HepG2 (cell line): ENCODE measurements around the gene PRSS12. TPM values are rescaled to one million over a fixed set of nuclear protein-coding genes. Genes with fewer than 3 reads are reported as not detected.

Experiments
- ATAC-seq: fragments of 200-7000 bp; cut with Tn5 transposase; 3 replicates; pipeline ENCODE4 v1.9.1; 2020; ENCODE audit warnings: mild to moderate bottlenecking, moderate library complexity
- BruUV-seq: library from RNA; stranded (reverse); fragments of 400-500 nt; replicated peaks from 2 replicates; lab custom pipeline; 2021; lab: Mats Ljungman, UMichigan
- CTCF ChIA-PET: fragments of 300-600 bp; formaldehyde crosslinking; extraction: SDS; loops from one replicate; lab custom pipeline; 2021; ENCODE audit warnings: low total read pairs, inconsistent platforms, low intra/inter-chr PET ratio; lab: Yijun Ruan, JAX
- POLR2A ChIA-PET: fragments of 350-600 bp; sonication (Branson Sonifier 250); formaldehyde crosslinking; loops from one replicate; lab custom pipeline; 2020; ENCODE audit warnings: antibody characterized with exemption, inconsistent platforms; lab: Yijun Ruan, JAX
- DNase-seq: peaks from one replicate; pipeline ENCODE4 v3.0.0-alpha.2; 2015; ENCODE audit warnings: low spot score
- FAIRE-seq: peaks from 3 replicates; lab custom pipeline; 2011; peaks lifted over from hg19 to GRCh38; lab: Jason Lieb, UNC
- H2AFZ ChIP-seq: one replicate; pipeline ENCODE4 v1.6.1; 2011; ENCODE audit warnings: low read length, inconsistent platforms
- H3K27ac ChIP-seq: fragments of 300-600 bp; 3 replicates; pipeline ENCODE4 v1.8.0; 2011; ENCODE audit warnings: mixed run types, mild to moderate bottlenecking, mixed read lengths, low read length, inconsistent platforms; ENCODE audit not compliant: insufficient read depth; ENCODE audit errors: extremely low read length
- H3K27me3 ChIP-seq, 2 experiments: fragments of 200-600 bp in 1 of 2; 2 replicates in 1 of 2; 3 replicates in 1 of 2; pipeline versions ENCODE4 v1.6.0 to v1.8.0; 2011; ENCODE audit warnings: low read length in 2 of 2, mild to moderate bottlenecking in 2 of 2, moderate library complexity in 2 of 2, inconsistent platforms in 1 of 2; ENCODE audit not compliant: insufficient read depth in 2 of 2, control insufficient read depth in 1 of 2
- H3K36me3 ChIP-seq, 2 experiments: fragments of 200-600 bp in 1 of 2; replicated peaks in 1 of 2; 2 replicates in 1 of 2; 3 replicates in 1 of 2; pipeline versions ENCODE4 v1.5.1 to v1.8.0; 2011; ENCODE audit warnings: low read length in 2 of 2, inconsistent platforms in 1 of 2; ENCODE audit not compliant: insufficient read depth in 2 of 2, control insufficient read depth in 1 of 2
- H3K4me1 ChIP-seq: 2 replicates; pipeline ENCODE4 v1.5.1; 2012; ENCODE audit warnings: low read length, inconsistent platforms; ENCODE audit not compliant: insufficient read depth
- H3K4me2 ChIP-seq: 2 replicates; pipeline ENCODE4 v1.6.0; 2011; ENCODE audit warnings: low read depth, low read length, inconsistent platforms
- H3K4me3 ChIP-seq, 3 experiments: fragments of 200-600 bp in 1 of 3; sonication (generic), shearing (Covaris generic) in 1 of 3; replicated peaks in 1 of 3; 2 replicates each; pipeline ENCODE4 v1.5.1; 2011 to 2016; ENCODE audit warnings: low read length in 3 of 3, inconsistent platforms in 2 of 3, low read depth in 2 of 3, mild to moderate bottlenecking in 2 of 3, control low read depth in 1 of 3, mixed read lengths in 1 of 3; ENCODE audit not compliant: insufficient read depth in 1 of 3
- H3K79me2 ChIP-seq: one replicate; pipeline ENCODE4 v1.6.1; 2011; ENCODE audit warnings: low read length, inconsistent platforms; ENCODE audit not compliant: insufficient read depth
- H3K9ac ChIP-seq: 2 replicates; pipeline ENCODE4 v1.6.0; 2011; ENCODE audit warnings: mild to moderate bottlenecking, low read depth, low read length, inconsistent platforms; ENCODE audit not compliant: insufficient read depth
- H3K9me3 ChIP-seq: 2 replicates; pipeline ENCODE4 v1.5.1; 2012; ENCODE audit warnings: mild to moderate bottlenecking, low read length
- H4K20me1 ChIP-seq: 2 replicates; pipeline ENCODE4 v1.6.0; 2011; ENCODE audit warnings: inconsistent platforms, mild to moderate bottlenecking, low read length, moderate library complexity; ENCODE audit not compliant: insufficient read depth
- ATF7-NPFF ChIP-seq: sonication (generic); formaldehyde crosslinking; IDR thresholded peaks from 2 replicates; pipeline ENCODE4 v1.8.1; 2023; ENCODE audit warnings: mild to moderate bottlenecking, low read depth, missing genetic modification reagents, moderate library complexity
- CBX2 ChIP-seq, 2 experiments: fragments of 200-600 bp in 1 of 2; sonication (generic); formaldehyde crosslinking in 1 of 2; IDR thresholded peaks; 2 replicates each; pipeline versions ENCODE4 v1.7.0 to v1.8.1; 2018 to 2022; ENCODE audit warnings: low read depth in 2 of 2, low read length in 1 of 2, mild to moderate bottlenecking in 1 of 2, missing genetic modification reagents in 1 of 2
- EZH2 ChIP-seq: conservative IDR thresholded peaks from 2 replicates; pipeline ENCODE4 v1.6.1; 2012; ENCODE audit warnings: mild to moderate bottlenecking, low read depth, low read length, moderate library complexity
- ZNF777 ChIP-seq: sonication (generic); formaldehyde crosslinking; IDR thresholded peaks from 2 replicates; pipeline ENCODE4 v1.4.0; 2020; ENCODE audit warnings: missing genetic modification reagents
- WGBS: methylation state at CpG from one replicate; pipeline ENCODE4 v1.1.6; 2017; ENCODE audit warnings: low lambda C conversion rate; 5-methylcytosine and 5-hydroxymethylcytosine counted together
- in situ Hi-C: cut with HindIII; loops from 2 replicates; pipeline ENCODE4 v1.10.0; 2017; ENCODE audit warnings: low pct_unique_long_range_greater_than_20kb; ENCODE audit not compliant: extremely low pct_ligation_motif_present
- intact Hi-C: fragments of 100-400 bp; cut with micrococcal nuclease; formaldehyde crosslinking; loops from one replicate; pipeline ENCODE4 v1.10.0; 2022; ENCODE audit not compliant: unreplicated experiment
- polyA plus RNA-seq, 8 experiments: library from polyadenylated mRNA; depleted of rRNA in 3 of 8; stranded (reverse) in 7 of 8; unstranded in 1 of 8; fragments of >200 nt; fragmentation: Illumina TruSeq in 4 of 8; extraction: Trizol in 4 of 8; gene quantifications; 2 replicates each; pipeline versions ENCODE4 v1.2.1 to v1.2.3, GENCODE V29; 2011 to 2016; ENCODE audit warnings: low read depth in 4 of 8, missing spikeins in 1 of 8, mixed read lengths in 1 of 8; ENCODE audit not compliant: insufficient read depth in 1 of 8
- total RNA-seq, 5 experiments: library from RNA; depleted of rRNA; stranded (reverse); fragments of >200 nt; fragmentation: Illumina TruSeq; extraction: Trizol; gene quantifications; 2 replicates each; pipeline ENCODE4 v1.2.3, GENCODE V29; 2016; ENCODE audit warnings: low read depth in 1 of 5
- TF ChIP-seq, protein P1 (sequence below): sonication (generic); formaldehyde crosslinking; IDR thresholded peaks from 2 replicates; pipeline ENCODE4 v1.4.0; 2020; ENCODE audit warnings: missing genetic modification reagents, borderline replicate concordance

Gene PRSS12
- total and polyA plus RNA-seq, 2 of the 13 experiments (the other 11 are each of a cell fraction or from before 2014, with no cell fraction given) = 0.02 TPM; not detected in 1

DNA sequence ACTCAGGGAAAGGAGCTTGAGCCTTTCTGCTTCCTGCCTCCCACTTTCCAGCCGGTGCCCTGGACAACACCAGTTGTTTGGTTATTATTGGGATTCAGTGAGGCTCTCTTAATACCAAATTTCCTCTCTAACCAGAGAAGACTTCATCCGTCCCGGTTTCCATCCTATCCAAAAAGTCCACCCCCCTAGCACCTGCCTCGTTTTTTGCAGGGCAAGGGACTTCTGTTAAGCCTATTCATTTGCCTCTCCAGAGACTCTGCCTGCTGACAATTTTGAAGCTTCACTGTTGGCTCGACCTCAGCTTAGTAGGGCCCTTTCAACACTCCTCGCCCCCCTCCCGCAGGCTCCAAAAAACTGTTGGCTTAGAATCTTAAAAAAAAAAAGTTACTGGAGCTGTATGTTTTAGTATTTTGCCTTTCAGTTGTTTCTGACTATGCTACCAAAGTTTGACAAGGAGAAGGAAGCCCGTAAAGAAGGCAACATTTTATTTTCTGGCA, 779 bp upstream of the PRSS12 start:
- ATAC-seq = no peak
- CTCF ChIA-PET = no interaction called here
- no TSS peak for BruUV-seq

DNA sequence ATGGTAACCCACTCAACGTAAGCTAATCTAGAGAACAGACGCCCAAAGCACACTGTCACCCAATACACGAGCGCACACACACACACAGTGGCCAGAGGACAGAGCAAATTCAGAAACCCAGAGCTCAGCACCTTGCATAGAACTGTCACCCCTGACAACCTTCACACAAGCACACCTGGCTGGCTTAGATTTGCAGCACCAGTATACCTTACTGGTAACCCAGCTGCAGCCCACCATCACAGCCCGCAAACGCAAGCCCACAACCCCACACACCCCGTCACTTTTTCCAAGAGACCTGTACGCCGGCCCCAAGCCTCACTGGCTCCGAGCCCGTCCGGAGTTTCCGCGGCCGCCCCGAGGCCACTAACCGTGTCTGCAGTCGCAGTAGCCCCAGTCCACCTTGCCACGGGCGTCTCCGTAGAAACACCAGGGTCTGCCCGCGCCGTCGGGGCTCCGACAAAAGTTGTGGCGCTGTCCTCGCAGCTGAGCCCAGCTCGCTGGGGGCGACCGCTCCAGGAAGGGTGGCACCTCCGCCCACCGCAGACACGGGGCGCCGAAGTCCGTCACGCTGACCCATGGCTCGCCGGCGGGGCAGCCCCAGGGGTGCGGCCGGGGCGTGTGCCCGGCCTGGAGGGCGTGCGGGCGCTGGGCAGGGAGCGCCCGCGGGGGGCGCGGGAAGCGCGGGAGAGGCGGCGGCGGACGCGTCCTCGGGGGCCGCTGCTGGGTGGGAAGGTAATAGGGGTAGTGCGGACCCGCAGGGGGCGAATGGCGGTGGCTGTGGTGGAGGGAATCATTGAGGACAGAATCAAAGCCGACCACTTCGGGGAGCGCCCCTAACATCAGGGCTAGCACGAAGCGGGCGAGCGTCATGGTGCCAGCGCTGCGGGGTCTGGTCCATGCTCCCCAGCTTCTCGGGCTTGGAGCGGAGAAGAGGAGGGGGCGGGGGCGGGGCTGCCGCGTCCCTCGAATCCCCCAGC, 664 bp downstream of the PRSS12 start:
- Histone ChIP-seq H4K20me1 (no peaks in the 10 kb centered on the region), H3K27me3 (peaks cover 3 to 37% of the 10 kb centered on the region in 2 experiments; a peak in 3 of 5 replicates), H3K36me3 (no peaks in the 10 kb centered on the region), H2AFZ (no peak overlapping the region), H3K4me2 (peak overlapping the region; percentile 45; the same call in 1 of the 2 replicates), H3K9ac (no peak overlapping the region), H3K4me3 (peak overlapping the region in 2 of 3 experiments; percentile 39 to 69; a peak in 3 of 6 replicates), H3K79me2 (no peaks in the 10 kb centered on the region), H3K9me3 (no peaks in the 10 kb centered on the region), H3K4me1 (peaks cover 7% of the 10 kb centered on the region; the same call in 1 of the 2 replicates), H3K27ac (no peak overlapping the region)
- in situ Hi-C loops (no loop called here), intact Hi-C loops (no loop called here)
- DNase-seq (peak; percentile 4), FAIRE-seq (no peak), ATAC-seq (peak; percentile 37)
- ChIA-PET CTCF (interaction anchor here (0.7 kb wide), 1 partner anchor 72 kb away, joined by 3 read pairs; no protein-coding TSS in a partner anchor), POLR2A (no interaction called here)
- WGBS = 41% methylated on average over 44 of the region's 82 CpGs
- BruUV-seq = no TSS peak
- TF ChIP-seq, protein P1, sequence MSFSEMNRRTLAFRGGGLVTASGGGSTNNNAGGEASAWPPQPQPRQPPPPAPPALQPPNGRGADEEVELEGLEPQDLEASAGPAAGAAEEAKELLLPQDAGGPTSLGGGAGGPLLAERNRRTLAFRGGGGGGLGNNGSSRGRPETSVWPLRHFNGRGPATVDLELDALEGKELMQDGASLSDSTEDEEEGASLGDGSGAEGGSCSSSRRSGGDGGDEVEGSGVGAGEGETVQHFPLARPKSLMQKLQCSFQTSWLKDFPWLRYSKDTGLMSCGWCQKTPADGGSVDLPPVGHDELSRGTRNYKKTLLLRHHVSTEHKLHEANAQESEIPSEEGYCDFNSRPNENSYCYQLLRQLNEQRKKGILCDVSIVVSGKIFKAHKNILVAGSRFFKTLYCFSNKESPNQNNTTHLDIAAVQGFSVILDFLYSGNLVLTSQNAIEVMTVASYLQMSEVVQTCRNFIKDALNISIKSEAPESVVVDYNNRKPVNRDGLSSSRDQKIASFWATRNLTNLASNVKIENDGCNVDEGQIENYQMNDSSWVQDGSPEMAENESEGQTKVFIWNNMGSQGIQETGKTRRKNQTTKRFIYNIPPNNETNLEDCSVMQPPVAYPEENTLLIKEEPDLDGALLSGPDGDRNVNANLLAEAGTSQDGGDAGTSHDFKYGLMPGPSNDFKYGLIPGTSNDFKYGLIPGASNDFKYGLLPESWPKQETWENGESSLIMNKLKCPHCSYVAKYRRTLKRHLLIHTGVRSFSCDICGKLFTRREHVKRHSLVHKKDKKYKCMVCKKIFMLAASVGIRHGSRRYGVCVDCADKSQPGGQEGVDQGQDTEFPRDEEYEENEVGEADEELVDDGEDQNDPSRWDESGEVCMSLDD (CRISPR knock-in tag) = no peak
- TF ChIP-seq EZH2 = peak; percentile 78; the same call in 1 of the 2 replicates
- peak; percentile 61; the same call in 1 of the 2 replicates for TF ChIP-seq ZNF777 (CRISPR knock-in tag)

More for the DNA sequence above, 779 bp upstream of the PRSS12 start:
- no peaks in the 10 kb centered on the region for H4K20me1 ChIP-seq
- POLR2A ChIA-PET = no interaction called here
- no peak overlapping the region for H2AFZ ChIP-seq
- no peak overlapping the region for H3K9ac ChIP-seq
- TF ChIP-seq ATF7-NPFF (CRISPR knock-in tag) (no peak), CBX2 (IDR thresholded peaks at IDR 0.05; ENCODE audit: low read depth, low read length) (0 out of 2 replicates have a peak, but pooled peaks have one; percentile 67), CBX2 (CRISPR knock-in tag; IDR thresholded peaks at IDR 0.05; ENCODE audit: low read depth) (no peak)
- H3K9me3 ChIP-seq = no peaks in the 10 kb centered on the region
- H3K4me2 ChIP-seq = peak overlapping the region; percentile 86
- H3K79me2 ChIP-seq = no peaks in the 10 kb centered on the region
- FAIRE-seq (no peak), DNase-seq (no peak)
- H3K4me3 ChIP-seq = no peak overlapping the region
- peaks cover 7% of the 10 kb centered on the region; the same call in 1 of the 2 replicates for H3K4me1 ChIP-seq
- no peaks in the 10 kb centered on the region for H3K36me3 ChIP-seq
- 44% methylated on average over 8 of the region's 8 CpGs for WGBS
- peaks cover 3 to 37% of the 10 kb centered on the region in 2 experiments; a peak in 3 of 5 replicates for H3K27me3 ChIP-seq
- intact Hi-C loops (loop anchor here (1.0 kb wide), 1 partner anchor 72 kb away; no protein-coding TSS in a partner anchor), in situ Hi-C loops (no loop called here)
- H3K27ac ChIP-seq = no peak overlapping the region
